Measurements from ENCODE around the gene PYCR2. TPM values are rescaled to one million over a fixed set of nuclear protein-coding genes. Genes with fewer than 3 reads are reported as not detected.

The PYCR2 gene
- polyA plus RNA-seq, 1 donor from 2014 or later, result 51.5 TPM

DNA sequence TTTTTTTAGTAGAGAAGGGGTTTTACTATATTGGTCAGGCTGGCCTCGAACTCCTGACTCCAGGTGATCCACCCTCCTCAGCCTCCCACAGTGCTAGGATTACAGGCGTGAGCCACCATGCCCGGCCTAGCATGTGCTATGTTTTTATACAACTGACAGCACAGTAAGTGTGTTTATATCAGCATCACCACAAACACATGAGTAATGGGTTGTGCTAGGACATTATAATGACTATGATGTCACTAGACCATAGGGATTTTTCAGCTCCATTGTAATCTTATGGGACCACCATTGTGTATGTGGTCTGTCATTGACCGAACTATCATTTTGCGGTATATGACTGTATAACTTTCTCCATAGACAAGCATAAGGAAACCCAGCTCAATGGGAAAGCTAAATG lies 10.7 kb upstream of the PYCR2 start:
- TF ChIP-seq MXI1 (conservative IDR thresholded peaks at IDR 0.05; ENCODE audit: poor library complexity, severe bottlenecking) (no peak), EP300 (conservative IDR thresholded peaks at IDR 0.05; ENCODE audit: poor library complexity, severe bottlenecking) (no peak), EZH2 (IDR thresholded peaks at IDR 0.05; ENCODE audit: borderline replicate concordance, insufficient read depth, low read length, poor library complexity, severe bottlenecking) (no peak), REST (IDR thresholded peaks at IDR 0.05; ENCODE audit: borderline replicate concordance) (no peak)
- H3K9me2 ChIP-seq (ENCODE audit: insufficient read depth, low read length), result no peaks in the 10 kb centered on the region

GRCh38 chr1:225933072-225933471 lies 9.0 kb upstream of the PYCR2 start:
- Histone ChIP-seq H3K9me3 (ENCODE audit: low read length) (no peaks in the 10 kb centered on the region), H3K36me3 (ENCODE audit: insufficient read depth, low read length) (no peaks in the 10 kb centered on the region), H3K79me2 (replicated peaks; ENCODE audit: insufficient read depth, low read length) (no peaks in the 10 kb centered on the region), H3K27ac (ENCODE audit: low read length) (no peak overlapping the region), H3K9me2 (ENCODE audit: insufficient read depth, low read length) (no peaks in the 10 kb centered on the region), H3K4me3 (ENCODE audit: low read length) (no peak overlapping the region), H3K27me3 (ENCODE audit: insufficient read depth, low read depth, low read length) (no peaks in the 10 kb centered on the region), H3F3A (ENCODE audit: insufficient read depth, low read length, poor library complexity, severe bottlenecking) (no peaks in the 10 kb centered on the region), H3K4me2 (ENCODE audit: low read length) (no peak overlapping the region), H3K9ac (ENCODE audit: low read length) (no peak overlapping the region), H2AFZ (ENCODE audit: low read depth, low read length) (no peak overlapping the region), H4K20me1 (ENCODE audit: insufficient read depth) (no peaks in the 10 kb centered on the region)
- no peak for TF ChIP-seq EZH2 (IDR thresholded peaks at IDR 0.05; ENCODE audit: borderline replicate concordance, insufficient read depth, low read length, poor library complexity, severe bottlenecking)
- no peak for TF ChIP-seq MXI1 (conservative IDR thresholded peaks at IDR 0.05; ENCODE audit: poor library complexity, severe bottlenecking)
- no peak for TF ChIP-seq POLR2AphosphoS5 (IDR thresholded peaks at IDR 0.05)
- no peak for TF ChIP-seq SMC3 (conservative IDR thresholded peaks at IDR 0.05; ENCODE audit: poor library complexity)
- TF ChIP-seq RAD21 (conservative IDR thresholded peaks at IDR 0.05), result no peak

More for the DNA sequence above, 10.7 kb upstream of the PYCR2 start:
- Histone ChIP-seq H3K9ac (ENCODE audit: low read length) (no peak overlapping the region), H3K27me3 (ENCODE audit: insufficient read depth, low read depth, low read length) (no peaks in the 10 kb centered on the region), H4K20me1 (ENCODE audit: insufficient read depth) (no peaks in the 10 kb centered on the region), H3F3A (ENCODE audit: insufficient read depth, low read length, poor library complexity, severe bottlenecking) (no peaks in the 10 kb centered on the region), H3K9me3 (ENCODE audit: low read length) (no peaks in the 10 kb centered on the region), H3K27ac (ENCODE audit: low read length) (no peak overlapping the region), H3K36me3 (ENCODE audit: insufficient read depth, low read length) (no peaks in the 10 kb centered on the region), H3K4me2 (ENCODE audit: low read length) (no peak overlapping the region), H3K4me3 (ENCODE audit: low read length) (no peak overlapping the region), H2AFZ (ENCODE audit: low read depth, low read length) (no peak overlapping the region), H3K79me2 (replicated peaks; ENCODE audit: insufficient read depth, low read length) (no peaks in the 10 kb centered on the region)

- Histone ChIP-seq H3K4me2 (ENCODE audit: low read length) (no peak overlapping the region), H3K27me3 (ENCODE audit: insufficient read depth, low read depth, low read length) (no peaks in the 10 kb centered on the region), H3K9ac (ENCODE audit: low read length) (no peak overlapping the region), H3K27ac (ENCODE audit: low read length) (no peak overlapping the region), H3K9me2 (ENCODE audit: insufficient read depth, low read length) (no peaks in the 10 kb centered on the region), H4K20me1 (ENCODE audit: insufficient read depth) (no peaks in the 10 kb centered on the region), H3K79me2 (replicated peaks; ENCODE audit: insufficient read depth, low read length) (no peaks in the 10 kb centered on the region), H3K4me3 (ENCODE audit: low read length) (no peak overlapping the region), H3K36me3 (ENCODE audit: insufficient read depth, low read length) (no peaks in the 10 kb centered on the region), H2AFZ (ENCODE audit: low read depth, low read length) (no peak overlapping the region), H3F3A (ENCODE audit: insufficient read depth, low read length, poor library complexity, severe bottlenecking) (no peaks in the 10 kb centered on the region), H3K9me3 (ENCODE audit: low read length) (no peaks in the 10 kb centered on the region)
- TF ChIP-seq REST (IDR thresholded peaks at IDR 0.05; ENCODE audit: borderline replicate concordance) (no peak), MXI1 (conservative IDR thresholded peaks at IDR 0.05; ENCODE audit: poor library complexity, severe bottlenecking) (no peak), POLR2AphosphoS5 (IDR thresholded peaks at IDR 0.05) (no peak), RAD21 (conservative IDR thresholded peaks at IDR 0.05) (no peak), EZH2 (IDR thresholded peaks at IDR 0.05; ENCODE audit: borderline replicate concordance, insufficient read depth, low read length, poor library complexity, severe bottlenecking) (no peak), EP300 (conservative IDR thresholded peaks at IDR 0.05; ENCODE audit: poor library complexity, severe bottlenecking) (no peak), CTCF (IDR thresholded peaks at IDR 0.05; ENCODE audit: poor library complexity, severe bottlenecking) (no peak), SMC3 (conservative IDR thresholded peaks at IDR 0.05; ENCODE audit: poor library complexity) (no peak)
These were observed 7.5 kb upstream of the PYCR2 start for GRCh38 chr1:225931270-225932136.

All from neural cell (in vitro differentiated cells).